ENCODE measurements around the gene SLFNL1.
A peak's percentile ranks its signal among the peaks of the same experiment; 100 is the strongest.

The SLFNL1 gene

DNA sequence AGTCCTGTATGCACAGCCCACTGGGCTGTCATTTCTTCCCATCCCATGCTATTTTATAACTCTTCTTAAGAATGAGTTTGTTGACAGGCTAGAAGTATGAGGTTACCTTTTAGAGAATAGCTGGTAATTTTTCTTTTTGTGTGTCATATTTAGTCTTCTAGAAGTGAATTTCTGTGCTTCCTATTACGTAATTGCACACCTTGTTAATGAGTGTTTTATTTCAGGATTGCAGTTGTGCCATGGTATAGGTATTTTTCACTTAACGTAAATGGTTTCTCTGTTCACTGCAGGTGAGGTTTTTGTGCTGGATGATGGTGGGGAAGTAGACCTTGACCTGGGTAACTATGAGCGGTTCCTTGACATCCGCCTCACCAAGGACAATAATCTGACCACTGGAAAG is 37.0 kb downstream of the SLFNL1 start:
- H3K36me3 ChIP-seq (ENCODE audit: insufficient read depth, low read length): peaks cover 63% of the 10 kb centered on the region
- no peak overlapping the region for H3K4me3 ChIP-seq (ENCODE audit: low read length)

DNA sequence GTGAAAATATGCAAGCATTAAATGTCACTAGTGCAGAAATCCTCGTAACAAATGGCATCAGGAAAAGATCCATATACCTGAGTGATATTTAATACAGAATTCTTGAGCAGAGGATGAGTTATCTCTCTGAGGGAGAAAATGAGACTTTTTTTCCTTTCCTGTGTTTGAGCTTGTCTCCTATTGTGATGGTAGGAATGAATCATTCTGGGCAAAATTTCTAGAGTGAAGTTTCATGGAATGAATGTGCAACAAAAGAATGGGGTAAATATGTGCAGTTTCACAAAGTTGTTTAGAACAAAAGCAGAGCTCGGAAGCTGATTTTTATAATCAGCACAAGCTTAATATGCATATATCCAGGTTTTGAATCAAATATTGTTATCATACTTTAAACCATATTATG is 37.5 kb downstream of the SLFNL1 start:
- Histone ChIP-seq H3K27me3 (ENCODE audit: control insufficient read depth, insufficient read depth, low read length) (no peaks in the 10 kb centered on the region), H3K4me3 (ENCODE audit: low read length) (no peak overlapping the region), H3K9ac (ENCODE audit: low read depth, low read length) (no peak overlapping the region), H3K4me2 (ENCODE audit: low read length) (peak overlapping the region; percentile 9), H3K4me1 (ENCODE audit: control insufficient read depth, insufficient read depth, low read length) (peaks cover 48% of the 10 kb centered on the region), H3K9me3 (replicated peaks; ENCODE audit: low read length) (no peaks in the 10 kb centered on the region), H3K36me3 (ENCODE audit: insufficient read depth, low read length) (peaks cover 58% of the 10 kb centered on the region)

More for the DNA sequence above, 37.0 kb downstream of the SLFNL1 start:
- Histone ChIP-seq H3K9ac (ENCODE audit: low read depth, low read length) (no peak overlapping the region), H3K27me3 (ENCODE audit: control insufficient read depth, insufficient read depth, low read length) (no peaks in the 10 kb centered on the region), H3K4me2 (ENCODE audit: low read length) (peak overlapping the region; percentile 9), H3K9me3 (replicated peaks; ENCODE audit: low read length) (no peaks in the 10 kb centered on the region), H3K4me1 (ENCODE audit: control insufficient read depth, insufficient read depth, low read length) (peaks cover 46% of the 10 kb centered on the region)

- Histone ChIP-seq H3K4me2 (ENCODE audit: low read length) (peak overlapping the region; percentile 82), H3K4me1 (ENCODE audit: control insufficient read depth, insufficient read depth, low read length) (peaks cover 52% of the 10 kb centered on the region), H3K9me3 (replicated peaks; ENCODE audit: low read length) (no peaks in the 10 kb centered on the region), H3K36me3 (ENCODE audit: insufficient read depth, low read length) (peaks cover 50% of the 10 kb centered on the region), H3K4me3 (ENCODE audit: low read length) (no peak overlapping the region), H3K9ac (ENCODE audit: low read depth, low read length) (no peak overlapping the region), H3K27me3 (ENCODE audit: control insufficient read depth, insufficient read depth, low read length) (no peaks in the 10 kb centered on the region)
Observed at GRCh38 chr1:40983286-40983685, 38.2 kb downstream of the SLFNL1 start.

GRCh38 chr1:40982721-40983120 is 38.8 kb downstream of the SLFNL1 start:
- peaks cover 54% of the 10 kb centered on the region for H3K4me1 ChIP-seq (ENCODE audit: control insufficient read depth, insufficient read depth, low read length)
- H3K27me3 ChIP-seq (ENCODE audit: control insufficient read depth, insufficient read depth, low read length): no peaks in the 10 kb centered on the region
- H3K36me3 ChIP-seq (ENCODE audit: insufficient read depth, low read length): peaks cover 45% of the 10 kb centered on the region
- no peak overlapping the region for H3K9ac ChIP-seq (ENCODE audit: low read depth, low read length)
- no peaks in the 10 kb centered on the region for H3K9me3 ChIP-seq (replicated peaks; ENCODE audit: low read length)
- H3K4me2 ChIP-seq (ENCODE audit: low read length): peak overlapping the region; percentile 82
- no peak overlapping the region for H3K4me3 ChIP-seq (ENCODE audit: low read length)

GRCh38 chr1:40981691-40982448 is 39.7 kb downstream of the SLFNL1 start:
- H3K9ac ChIP-seq (ENCODE audit: low read depth, low read length): peak overlapping the region; percentile 95
- no peaks in the 10 kb centered on the region for H3K9me3 ChIP-seq (replicated peaks; ENCODE audit: low read length)
- H3K4me2 ChIP-seq (ENCODE audit: low read length): peak overlapping the region; percentile 82
- peaks cover 37% of the 10 kb centered on the region for H3K36me3 ChIP-seq (ENCODE audit: insufficient read depth, low read length)
- H3K4me1 ChIP-seq (ENCODE audit: control insufficient read depth, insufficient read depth, low read length): peaks cover 63% of the 10 kb centered on the region
- peak overlapping the region; percentile 92 for H3K4me3 ChIP-seq (ENCODE audit: low read length)
- no peaks in the 10 kb centered on the region for H3K27me3 ChIP-seq (ENCODE audit: control insufficient read depth, insufficient read depth, low read length)

- Histone ChIP-seq H3K36me3 (ENCODE audit: insufficient read depth, low read length) (peaks cover 24% of the 10 kb centered on the region), H3K4me1 (ENCODE audit: control insufficient read depth, insufficient read depth, low read length) (peaks cover 63% of the 10 kb centered on the region), H3K27me3 (ENCODE audit: control insufficient read depth, insufficient read depth, low read length) (no peaks in the 10 kb centered on the region), H3K9me3 (replicated peaks; ENCODE audit: low read length) (no peaks in the 10 kb centered on the region), H3K4me2 (ENCODE audit: low read length) (peak overlapping the region; percentile 82), H3K4me3 (ENCODE audit: low read length) (peak overlapping the region; percentile 92), H3K9ac (ENCODE audit: low read depth, low read length) (peak overlapping the region; percentile 95)
Observed at GRCh38 chr1:40980453-40981121, 40.9 kb downstream of the SLFNL1 start.

GRCh38 chr1:40980068-40980452 is 41.5 kb downstream of the SLFNL1 start:
- Histone ChIP-seq H3K9ac (ENCODE audit: low read depth, low read length) (peak overlapping the region; percentile 95), H3K4me1 (ENCODE audit: control insufficient read depth, insufficient read depth, low read length) (peaks cover 63% of the 10 kb centered on the region)

DNA sequence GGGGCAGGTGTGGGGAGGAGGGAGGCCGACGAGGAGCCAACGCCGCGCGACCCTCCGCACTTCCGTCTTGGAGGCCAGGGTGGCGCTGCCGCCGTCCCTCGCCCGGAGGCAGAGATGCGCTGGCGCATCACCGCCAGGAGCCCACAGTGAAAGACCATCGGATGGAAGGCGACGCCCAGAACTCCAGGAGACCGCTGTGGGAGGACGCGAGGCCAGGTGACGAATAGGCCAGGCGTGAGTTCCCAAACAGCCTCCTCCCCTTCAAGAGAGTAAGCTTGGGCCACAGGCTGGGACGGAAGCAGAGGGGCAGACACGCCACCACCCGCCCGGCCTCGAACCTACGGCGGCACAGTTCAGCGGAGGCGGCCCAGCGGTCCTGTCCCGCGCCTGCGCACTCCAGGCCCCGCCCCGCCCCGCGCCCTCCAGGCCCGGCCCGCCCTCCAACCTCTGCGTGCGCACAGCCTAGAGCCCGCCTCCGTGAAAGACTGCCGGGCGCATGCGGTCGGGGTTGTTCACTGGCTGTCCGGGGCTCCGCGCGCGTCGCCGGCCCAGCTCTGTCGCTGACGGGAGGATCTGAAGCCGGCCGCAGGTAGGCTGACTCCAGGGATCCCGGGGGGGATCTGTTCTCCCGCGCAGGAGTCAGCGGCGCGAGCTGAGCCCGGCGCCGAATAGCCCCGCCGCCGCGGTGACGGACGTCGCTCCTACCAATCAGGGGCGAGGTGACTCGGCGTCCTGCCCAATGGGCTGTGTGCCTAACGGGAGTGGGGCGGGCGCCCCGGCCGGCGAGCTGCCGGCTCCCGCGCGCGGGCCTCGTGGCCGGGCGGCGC is 42.1 kb downstream of the SLFNL1 start, which contains the start of gene CTPS1:
CTPS1 (plus strand) TSS at position 456 of the 827 bp plus-strand sequence. CDS start 3,595 bp downstream, outside the sequence.
- Histone ChIP-seq H3K4me2 (ENCODE audit: low read length) (peak within 1 kb of the TSS; percentile 82), H3K36me3 (ENCODE audit: insufficient read depth, low read length) (peaks cover 13% of the 10 kb centered on the region), H3K9ac (ENCODE audit: low read depth, low read length) (peak within 1 kb of the TSS; percentile 95), H3K4me1 (ENCODE audit: control insufficient read depth, insufficient read depth, low read length) (peaks cover 60% of the 10 kb centered on the region), H3K27me3 (ENCODE audit: control insufficient read depth, insufficient read depth, low read length) (no peaks in the 10 kb centered on the region), H3K4me3 (ENCODE audit: low read length) (peak within 1 kb of the TSS; percentile 92), H3K9me3 (replicated peaks; ENCODE audit: low read length) (no peaks in the 10 kb centered on the region)

More at GRCh38 chr1:40980068-40980452, 41.5 kb downstream of the SLFNL1 start:
- H3K9me3 ChIP-seq (replicated peaks; ENCODE audit: low read length): no peaks in the 10 kb centered on the region
- peak overlapping the region; percentile 82 for H3K4me2 ChIP-seq (ENCODE audit: low read length)
- no peaks in the 10 kb centered on the region for H3K27me3 ChIP-seq (ENCODE audit: control insufficient read depth, insufficient read depth, low read length)
- H3K36me3 ChIP-seq (ENCODE audit: insufficient read depth, low read length): peaks cover 19% of the 10 kb centered on the region
- H3K4me3 ChIP-seq (ENCODE audit: low read length): peak overlapping the region; percentile 92

- H3K9ac ChIP-seq (ENCODE audit: low read depth, low read length): peak overlapping the region; percentile 95
- H3K4me1 ChIP-seq (ENCODE audit: control insufficient read depth, insufficient read depth, low read length): peaks cover 54% of the 10 kb centered on the region
- H3K27me3 ChIP-seq (ENCODE audit: control insufficient read depth, insufficient read depth, low read length): no peaks in the 10 kb centered on the region
Observed at GRCh38 chr1:40978886-40979240, 42.7 kb downstream of the SLFNL1 start.

DNA sequence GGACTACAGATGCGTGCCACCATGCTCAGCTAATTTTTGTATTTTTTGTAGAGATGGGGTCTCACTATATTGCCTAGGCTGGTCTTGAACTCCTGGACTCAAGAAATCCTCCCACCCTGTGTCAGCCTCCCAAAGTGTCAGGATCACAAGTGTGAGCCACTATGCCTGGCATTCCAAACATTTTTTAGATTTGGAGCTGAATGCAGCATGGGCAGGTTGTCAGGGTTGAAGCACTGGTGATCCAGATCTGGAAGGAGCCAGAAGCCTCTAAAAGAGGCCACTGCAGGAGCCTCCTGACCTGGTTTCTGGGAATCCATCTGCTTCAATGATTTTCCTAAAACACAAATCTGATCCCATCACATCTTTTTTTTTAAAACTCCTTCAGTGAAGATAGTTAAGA is 43.8 kb downstream of the SLFNL1 start:
- Histone ChIP-seq H3K36me3 (ENCODE audit: insufficient read depth, low read length) (no peaks in the 10 kb centered on the region), H3K4me2 (ENCODE audit: low read length) (no peak overlapping the region), H3K9me3 (replicated peaks; ENCODE audit: low read length) (no peaks in the 10 kb centered on the region), H3K4me1 (ENCODE audit: control insufficient read depth, insufficient read depth, low read length) (peaks cover 43% of the 10 kb centered on the region), H3K27me3 (ENCODE audit: control insufficient read depth, insufficient read depth, low read length) (no peaks in the 10 kb centered on the region), H3K9ac (ENCODE audit: low read depth, low read length) (no peak overlapping the region), H3K4me3 (ENCODE audit: low read length) (no peak overlapping the region)

More at GRCh38 chr1:40978886-40979240, 42.7 kb downstream of the SLFNL1 start:
- peak overlapping the region; percentile 82 for H3K4me2 ChIP-seq (ENCODE audit: low read length)
- peaks cover 7% of the 10 kb centered on the region for H3K36me3 ChIP-seq (ENCODE audit: insufficient read depth, low read length)
- peak overlapping the region; percentile 92 for H3K4me3 ChIP-seq (ENCODE audit: low read length)
- H3K9me3 ChIP-seq (replicated peaks; ENCODE audit: low read length): no peaks in the 10 kb centered on the region

Measured in skeletal muscle satellite cell (primary cell).